Mucosa of stomach (tissue), 1 donor: ENCODE measurements around the gene DPT.

ENCODE experiments used
- H3K27me3 ChIP-seq: one replicate; pipeline ENCODE4 v1.7.0; 2013; ENCODE audit warnings: mild to moderate bottlenecking, low read length; ENCODE audit not compliant: control insufficient read depth, insufficient read depth
- H3K36me3 ChIP-seq: one replicate; pipeline ENCODE4 v1.7.0; 2013; ENCODE audit warnings: low read length; ENCODE audit not compliant: control insufficient read depth, insufficient read depth
- H3K4me1 ChIP-seq: one replicate; pipeline ENCODE4 v1.7.0; 2013; ENCODE audit warnings: mild to moderate bottlenecking, low read length; ENCODE audit not compliant: control insufficient read depth, insufficient read depth
- H3K4me3 ChIP-seq: one replicate; pipeline ENCODE4 v1.7.0; 2013; ENCODE audit warnings: low read length
- H3K9ac ChIP-seq: one replicate; pipeline ENCODE4 v1.7.0; 2013; ENCODE audit warnings: mild to moderate bottlenecking, low read length, moderate library complexity
- H3K9me3 ChIP-seq: one replicate; pipeline ENCODE4 v1.7.0; 2013; ENCODE audit warnings: mild to moderate bottlenecking, low read length, moderate library complexity; ENCODE audit not compliant: control insufficient read depth
- donor health status: Pancreatic carcinoma.

Gene DPT

GRCh38 chr1:168717906-168718891 is 10.8 kb downstream of the DPT start:
- H3K4me3 ChIP-seq = no peak overlapping the region
- H3K27me3 ChIP-seq = no peaks in the 10 kb centered on the region
- H3K9me3 ChIP-seq = no peaks in the 10 kb centered on the region
- no peak overlapping the region for H3K9ac ChIP-seq
- no peaks in the 10 kb centered on the region for H3K4me1 ChIP-seq
- H3K36me3 ChIP-seq = no peaks in the 10 kb centered on the region

DNA sequence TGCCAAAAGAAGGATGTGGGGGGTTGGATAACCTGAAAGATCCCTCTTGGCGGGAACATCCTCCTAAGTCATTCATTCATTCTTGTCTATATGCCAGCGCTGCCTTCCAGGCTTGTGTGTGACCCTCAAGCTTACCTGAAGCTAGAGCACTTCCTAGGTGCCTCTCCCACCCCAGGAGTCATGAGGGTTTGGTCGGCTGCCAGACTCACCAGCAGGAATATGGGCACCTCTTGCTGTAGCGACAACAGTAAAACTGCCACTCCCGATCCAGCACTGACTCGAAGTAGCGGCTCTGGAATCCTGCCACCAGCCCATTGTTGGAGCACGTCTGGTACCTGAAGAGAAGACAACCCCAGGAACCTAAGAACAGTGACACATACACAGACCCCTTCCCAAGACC is 15.0 kb downstream of the DPT start:
- Histone ChIP-seq H3K4me1 (peaks cover 12% of the 10 kb centered on the region), H3K27me3 (no peaks in the 10 kb centered on the region), H3K4me3 (no peak overlapping the region), H3K36me3 (no peaks in the 10 kb centered on the region), H3K9ac (no peak overlapping the region), H3K9me3 (no peaks in the 10 kb centered on the region)

DNA sequence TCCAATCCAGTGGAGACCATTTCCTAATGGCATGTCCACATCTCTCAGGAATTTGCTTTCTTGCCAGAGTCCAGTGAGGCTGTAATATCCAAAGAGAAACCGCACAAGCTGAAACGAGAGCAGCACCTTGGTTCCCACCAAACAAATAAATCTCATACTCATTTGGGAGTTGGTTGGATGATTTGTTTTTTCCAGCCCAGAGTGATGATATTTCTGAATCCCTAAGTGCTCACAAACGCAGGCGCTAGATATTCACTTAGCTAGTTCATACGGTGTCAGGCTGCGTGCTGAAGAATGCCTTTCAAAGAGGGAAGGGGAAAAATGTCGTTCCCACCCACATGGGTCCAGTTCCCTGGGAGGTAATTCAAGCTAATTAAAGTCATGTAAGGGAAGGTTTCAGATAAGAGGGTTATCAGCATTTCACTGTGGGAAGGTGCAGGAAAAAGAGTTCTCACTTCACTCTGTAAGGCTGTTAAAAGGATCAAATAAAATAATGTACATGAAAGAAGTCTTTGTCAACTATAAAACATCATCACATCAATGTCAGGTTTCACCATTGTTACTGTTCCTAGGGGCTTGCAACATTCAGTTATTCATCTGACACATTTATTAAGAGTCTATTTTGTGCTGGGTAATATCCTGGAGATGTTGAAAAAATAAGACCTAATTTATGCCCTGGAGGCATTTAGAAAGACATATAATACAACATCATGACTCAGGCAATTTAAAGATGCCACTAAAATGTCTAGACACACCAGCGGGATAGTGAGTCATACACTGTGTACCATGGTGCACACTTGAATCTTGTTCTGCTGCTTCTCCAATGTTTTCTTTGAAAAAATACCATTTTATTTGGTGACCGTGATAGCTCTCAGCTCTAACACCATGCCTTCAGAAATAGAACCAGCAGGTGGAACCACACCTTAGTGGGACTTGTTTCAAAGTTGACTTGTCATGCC is 19.3 kb downstream of the DPT start:
- no peaks in the 10 kb centered on the region for H3K9me3 ChIP-seq
- H3K4me1 ChIP-seq = peaks cover 19% of the 10 kb centered on the region
- no peaks in the 10 kb centered on the region for H3K36me3 ChIP-seq
- H3K27me3 ChIP-seq = no peaks in the 10 kb centered on the region
- H3K4me3 ChIP-seq = no peak overlapping the region
- no peak overlapping the region for H3K9ac ChIP-seq

- no peaks in the 10 kb centered on the region for H3K36me3 ChIP-seq
- no peaks in the 10 kb centered on the region for H3K9me3 ChIP-seq
- no peak overlapping the region for H3K9ac ChIP-seq
- no peaks in the 10 kb centered on the region for H3K27me3 ChIP-seq
- H3K4me1 ChIP-seq = peaks cover 19% of the 10 kb centered on the region
- no peak overlapping the region for H3K4me3 ChIP-seq
These were observed 20.2 kb downstream of the DPT start for GRCh38 chr1:168708698-168709404.

DNA sequence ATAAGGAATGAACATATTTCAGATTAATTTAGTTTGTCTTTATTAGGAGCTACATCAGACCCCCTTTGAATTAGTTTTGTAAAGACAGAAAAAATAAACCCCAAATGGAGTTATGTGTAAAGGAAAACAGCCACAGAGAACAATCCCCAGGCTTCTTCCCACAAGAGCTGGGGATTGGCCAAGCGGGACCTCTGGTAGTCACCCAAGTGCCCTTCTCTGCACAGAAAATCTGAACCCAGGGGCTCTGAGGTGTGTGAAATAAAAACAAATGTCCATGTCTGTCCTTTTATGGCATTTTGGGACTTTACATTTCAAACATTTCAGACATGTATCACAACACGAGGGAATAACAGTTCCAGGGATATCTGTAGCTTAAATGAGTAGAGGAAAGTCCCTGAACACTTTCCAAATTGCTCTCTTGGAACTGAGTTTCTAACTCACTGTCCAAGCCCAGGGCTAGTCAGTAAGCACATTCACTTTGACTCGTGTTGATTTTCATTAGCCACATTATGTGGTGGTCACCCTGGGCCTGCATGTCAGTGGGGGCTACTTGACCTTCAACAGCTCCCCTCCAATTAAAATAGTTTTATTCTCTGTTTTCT is 22.5 kb downstream of the DPT start:
- H3K9ac ChIP-seq = no peak overlapping the region
- H3K27me3 ChIP-seq = no peaks in the 10 kb centered on the region
- no peak overlapping the region for H3K4me3 ChIP-seq
- no peaks in the 10 kb centered on the region for H3K9me3 ChIP-seq
- no peaks in the 10 kb centered on the region for H3K36me3 ChIP-seq
- H3K4me1 ChIP-seq = peaks cover 19% of the 10 kb centered on the region

DNA sequence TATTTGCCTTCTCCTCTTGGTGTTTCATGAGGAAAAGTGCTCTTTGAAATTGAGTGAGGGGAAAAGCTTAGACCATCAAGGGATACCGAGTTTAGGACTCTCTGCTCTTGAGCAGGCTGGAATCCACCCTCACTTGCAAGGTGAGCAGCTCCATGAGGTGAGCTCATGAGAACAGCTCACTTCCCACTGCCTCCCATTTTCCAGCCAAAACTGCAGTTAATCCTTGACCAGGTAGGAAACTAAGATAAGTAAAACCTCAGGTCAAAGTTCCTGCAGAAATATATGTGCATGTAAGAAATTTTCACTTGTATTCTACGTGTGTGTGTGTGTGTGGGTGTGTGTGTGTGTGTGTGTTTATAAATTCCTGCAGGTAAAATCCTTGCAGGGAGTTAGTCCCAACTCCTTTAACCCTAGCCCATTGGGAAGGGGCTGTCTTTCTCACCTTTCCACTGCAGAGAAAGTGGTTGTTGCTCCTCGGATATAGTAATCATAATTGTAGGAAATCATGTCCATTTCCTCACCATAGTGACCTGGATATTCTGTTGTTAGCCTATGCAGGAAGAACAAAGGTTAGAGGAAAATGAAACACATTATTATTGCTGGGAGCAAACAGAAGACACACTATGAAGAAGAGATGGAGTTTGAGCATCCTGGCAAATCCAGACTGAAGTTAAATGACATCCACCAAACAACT is 28.3 kb downstream of the DPT start:
- Histone ChIP-seq H3K9me3 (no peaks in the 10 kb centered on the region), H3K9ac (no peak overlapping the region), H3K4me1 (peaks cover 2% of the 10 kb centered on the region), H3K4me3 (no peak overlapping the region), H3K36me3 (no peaks in the 10 kb centered on the region), H3K27me3 (no peaks in the 10 kb centered on the region)

GRCh38 chr1:168698453-168698852 is 30.6 kb downstream of the DPT start:
- Histone ChIP-seq H3K27me3 (no peaks in the 10 kb centered on the region), H3K4me3 (no peak overlapping the region), H3K9me3 (no peaks in the 10 kb centered on the region), H3K4me1 (peaks cover 11% of the 10 kb centered on the region), H3K9ac (no peak overlapping the region), H3K36me3 (no peaks in the 10 kb centered on the region)

- Histone ChIP-seq H3K4me1 (peaks cover 11% of the 10 kb centered on the region), H3K36me3 (no peaks in the 10 kb centered on the region), H3K4me3 (no peak overlapping the region), H3K27me3 (no peaks in the 10 kb centered on the region), H3K9me3 (no peaks in the 10 kb centered on the region), H3K9ac (no peak overlapping the region)
These were observed 31.5 kb downstream of the DPT start for GRCh38 chr1:168697356-168698126.

- Histone ChIP-seq H3K27me3 (no peaks in the 10 kb centered on the region), H3K9ac (no peak overlapping the region), H3K4me3 (no peak overlapping the region), H3K36me3 (no peaks in the 10 kb centered on the region), H3K9me3 (no peaks in the 10 kb centered on the region), H3K4me1 (peaks cover 11% of the 10 kb centered on the region)
These were observed 32.8 kb downstream of the DPT start for GRCh38 chr1:168696125-168696760.

DNA sequence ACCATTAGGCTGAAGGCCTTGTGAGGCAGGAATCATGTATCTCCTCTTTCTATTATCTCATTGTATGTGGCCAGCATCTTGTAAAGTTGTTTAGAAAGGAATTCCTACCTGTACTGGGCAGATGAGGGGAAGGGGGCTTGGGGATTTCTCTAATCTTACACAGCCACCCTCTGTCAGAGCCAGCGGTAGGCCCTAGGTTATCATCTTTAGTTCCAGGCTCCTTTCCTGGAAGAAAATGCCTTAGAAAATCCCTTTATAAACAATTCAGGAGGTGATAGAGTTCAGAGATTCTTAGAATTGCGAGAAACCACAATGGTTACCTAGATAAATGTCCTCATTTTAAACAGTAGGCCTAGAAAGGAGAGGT is 35.2 kb downstream of the DPT start:
- Histone ChIP-seq H3K4me3 (no peak overlapping the region), H3K36me3 (no peaks in the 10 kb centered on the region), H3K9ac (no peak overlapping the region), H3K27me3 (no peaks in the 10 kb centered on the region), H3K9me3 (no peaks in the 10 kb centered on the region), H3K4me1 (peaks cover 22% of the 10 kb centered on the region)
